AG08396 (cell line): Measurements from ENCODE around the gene SH2D1B.
"Not testable (repeated sequence)": the region's sequence is repeated elsewhere in the genome, so short reads cannot be mapped to it uniquely, and the experiment has no call there.

Experiments used
- DNase-seq: peaks from one replicate; pipeline ENCODE4 v3.0.0; 2012; ENCODE audit warnings: low spot score, mixed read lengths

SH2D1B gene

DNA sequence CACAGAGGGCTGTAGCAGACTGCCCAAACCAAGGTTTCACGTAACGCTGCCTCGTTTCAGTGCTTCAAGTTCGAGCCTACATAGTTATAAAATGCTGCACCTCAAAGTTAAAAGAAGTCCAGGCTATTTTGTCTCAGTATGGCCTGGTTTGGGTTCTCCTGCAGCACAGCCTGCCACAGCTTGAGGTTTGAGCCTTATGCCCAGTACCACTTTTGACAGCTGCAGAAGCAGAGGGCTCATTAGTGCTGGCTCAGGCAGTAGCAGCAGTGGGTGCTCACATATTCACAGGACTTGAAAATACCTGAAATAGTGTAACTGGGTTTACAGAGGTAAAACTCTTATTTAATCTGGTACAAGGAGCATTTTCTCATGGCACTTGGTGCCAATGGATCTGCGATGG is 50.6 kb downstream of the SH2D1B start:
- no peak for DNase-seq

DNA sequence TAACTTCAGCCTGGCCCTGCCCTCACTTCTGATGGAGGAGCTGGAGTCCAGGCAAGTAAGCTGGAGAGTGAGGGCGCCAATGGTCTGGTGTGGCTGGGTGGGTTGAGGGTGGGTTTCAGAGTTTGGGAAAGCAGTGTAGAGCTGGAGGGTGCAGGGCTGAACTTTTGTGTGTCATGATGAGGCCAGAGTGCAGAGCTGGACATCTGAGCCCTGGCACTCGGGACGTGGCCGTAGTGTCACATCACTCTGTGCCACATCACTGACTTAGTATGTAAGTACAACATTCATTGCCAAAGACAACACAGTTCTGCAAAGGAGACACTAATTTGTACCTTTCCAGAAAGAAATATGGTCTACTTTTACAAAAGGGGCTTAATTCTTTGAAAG is 51.1 kb downstream of the SH2D1B start:
- no peak for DNase-seq

GRCh38 chr1:162360237-162360873 is 51.6 kb downstream of the SH2D1B start:
- DNase-seq, result no peak

GRCh38 chr1:162359523-162360236 is 52.3 kb downstream of the SH2D1B start:
- DNase-seq, result no peak

GRCh38 chr1:162358928-162359327 is 53.0 kb downstream of the SH2D1B start:
- DNase-seq, result no peak

GRCh38 chr1:162357681-162358266 is 54.2 kb downstream of the SH2D1B start:
- DNase-seq, result peak; percentile 52

GRCh38 chr1:162353702-162354101 is 58.2 kb downstream of the SH2D1B start:
- DNase-seq, result no peak

DNA sequence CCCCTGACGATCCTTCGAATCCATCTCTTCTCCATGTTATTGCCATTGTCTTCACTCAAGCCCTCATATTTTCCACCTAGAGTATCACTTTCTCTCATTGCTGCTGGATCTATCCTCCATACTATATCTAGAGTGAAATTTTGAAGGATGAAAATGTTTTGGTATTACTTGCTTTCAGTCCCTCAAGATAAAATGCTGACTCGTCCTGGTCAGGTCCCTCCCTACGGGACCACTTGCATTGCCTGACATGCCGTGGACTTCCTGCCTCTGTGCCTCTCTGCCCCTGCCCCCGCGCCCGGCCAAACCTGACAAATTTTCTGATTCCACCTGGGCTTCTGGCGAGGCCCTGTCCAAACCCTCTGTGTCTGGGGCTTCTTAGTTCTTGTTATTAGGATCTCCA is 58.9 kb downstream of the SH2D1B start:
- DNase-seq, result no peak

DNA sequence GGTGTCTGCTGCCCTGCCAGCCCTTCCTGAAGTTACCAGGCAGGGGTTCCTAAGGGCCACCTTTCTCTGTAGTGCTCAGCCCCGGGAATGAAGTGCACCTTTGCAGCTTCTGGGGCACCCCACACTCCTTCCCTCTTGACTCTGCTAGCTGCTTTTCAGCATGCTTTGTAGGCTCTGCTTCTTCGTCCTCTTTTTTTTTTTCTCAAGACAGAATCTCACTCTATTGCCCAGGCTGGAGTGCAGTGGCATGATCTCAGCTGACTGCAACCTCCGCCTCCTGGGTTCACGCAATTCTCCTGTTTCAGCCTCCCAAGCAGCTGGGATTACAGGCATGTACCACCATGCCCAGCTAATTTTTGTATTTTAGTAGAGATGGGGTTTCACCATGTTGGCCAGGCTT is 60.1 kb downstream of the SH2D1B start:
- not testable (repeated sequence) for DNase-seq

DNA sequence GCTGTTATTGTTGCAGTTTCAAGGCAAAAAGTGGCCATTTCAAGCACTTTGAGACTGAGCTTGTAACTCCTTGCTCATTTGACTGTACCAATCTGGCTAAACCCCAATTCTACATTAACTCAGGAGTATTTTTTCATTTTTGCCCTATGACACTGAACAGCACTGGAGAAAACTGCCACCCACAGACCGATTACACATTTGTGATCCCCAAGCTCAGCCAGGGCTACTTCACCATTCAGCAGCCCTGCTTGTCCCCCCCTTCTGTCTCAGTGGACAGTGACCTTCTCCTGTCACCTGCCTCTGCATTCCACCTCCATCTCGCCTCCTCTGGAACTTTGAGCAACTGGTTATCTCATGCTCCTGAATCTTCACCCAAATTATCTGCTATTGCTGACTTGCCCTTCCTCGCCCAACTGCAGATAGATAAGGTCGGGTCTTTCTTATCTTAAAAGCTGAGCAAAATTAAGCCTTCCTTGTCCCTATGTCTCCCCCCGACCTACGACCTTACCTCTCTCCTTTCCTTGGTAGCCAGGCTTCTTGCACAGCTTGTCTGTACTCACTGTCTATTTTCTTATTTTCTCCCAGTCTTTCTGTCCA is 60.6 kb downstream of the SH2D1B start:
- DNase-seq, result no peak

GRCh38 chr1:162349635-162350330 is 62.2 kb downstream of the SH2D1B start:
- peak; percentile 56 for DNase-seq

GRCh38 chr1:162347281-162347680 is 64.7 kb downstream of the SH2D1B start:
- no peak for DNase-seq
